NCI-H82 treated with DMSO at 0.1 percent for 48 hours (cell line): ENCODE results near the gene CYYR1.
"Not testable (repeated sequence)": the region's sequence is repeated elsewhere in the genome, so short reads cannot be mapped to it uniquely, and the experiment has no call there.

ENCODE experiments used
- DNase-seq: peaks from one replicate; lab custom pipeline; 2025; ENCODE audit not compliant: unreplicated experiment; lab: John Stamatoyannopoulos, UW

Gene CYYR1

GRCh38 chr21:26495283-26495849 lies 77.7 kb downstream of the CYYR1 start:
- no peak for DNase-seq

GRCh38 chr21:26491663-26492062 lies 81.4 kb downstream of the CYYR1 start:
- DNase-seq, result no peak

- no peak for DNase-seq
Observed at GRCh38 chr21:26490771-26491170, 82.3 kb downstream of the CYYR1 start.

GRCh38 chr21:26489781-26490180 lies 83.3 kb downstream of the CYYR1 start:
- DNase-seq, result no peak

- DNase-seq, result no peak
Observed at GRCh38 chr21:26487981-26488480, 85.1 kb downstream of the CYYR1 start.

GRCh38 chr21:26473471-26473870 lies 99.6 kb downstream of the CYYR1 start:
- no peak for DNase-seq

- no peak for DNase-seq
Observed at GRCh38 chr21:26471099-26471471, 102.0 kb downstream of the CYYR1 start.

GRCh38 chr21:26470351-26471098 lies 102.6 kb downstream of the CYYR1 start:
- no peak for DNase-seq

GRCh38 chr21:26469789-26470188 lies 103.3 kb downstream of the CYYR1 start:
- DNase-seq, result no peak

- no peak for DNase-seq
Observed at GRCh38 chr21:26465916-26466315, 107.2 kb downstream of the CYYR1 start.

GRCh38 chr21:26461500-26461899 lies 111.6 kb downstream of the CYYR1 start:
- DNase-seq, result no peak

GRCh38 chr21:26460621-26461020 lies 112.5 kb downstream of the CYYR1 start:
- DNase-seq, result no peak

GRCh38 chr21:26458854-26459253 lies 114.2 kb downstream of the CYYR1 start:
- not testable (repeated sequence) for DNase-seq

- DNase-seq, result no peak
Observed at GRCh38 chr21:26457817-26458216, 115.3 kb downstream of the CYYR1 start.

GRCh38 chr21:26453267-26453666 lies 119.8 kb downstream of the CYYR1 start:
- DNase-seq, result no peak

GRCh38 chr21:26451081-26451740 lies 121.9 kb downstream of the CYYR1 start:
- DNase-seq, result no peak

- no peak for DNase-seq
Observed at GRCh38 chr21:26449161-26449560, 123.9 kb downstream of the CYYR1 start.

- no peak for DNase-seq
Observed at GRCh38 chr21:26448751-26449150, 124.3 kb downstream of the CYYR1 start.

- DNase-seq, result no peak
Observed at GRCh38 chr21:26447932-26448475, 125.1 kb downstream of the CYYR1 start.

GRCh38 chr21:26445440-26445839 lies 127.6 kb downstream of the CYYR1 start:
- no peak for DNase-seq

GRCh38 chr21:26444646-26445045 lies 128.4 kb downstream of the CYYR1 start:
- no peak for DNase-seq

- no peak for DNase-seq
Observed at GRCh38 chr21:26443867-26444266, 129.2 kb downstream of the CYYR1 start.
